Fibroblast of skin of left biceps (primary cell): ENCODE results near the gene ERP29.
A peak's percentile ranks its signal among the peaks of the same experiment; 100 is the strongest.
"Not testable (repeated sequence)": the region's sequence is repeated elsewhere in the genome, so short reads cannot be mapped to it uniquely, and the experiment has no call there.

Experiments used
- DNase-seq, 2 experiments: peaks; one replicate each; pipeline ENCODE4 v3.0.0-alpha.2; 2013; ENCODE audit warnings: low read depth in 2 of 2

Gene ERP29

GRCh38 chr12:112001576-112001975 lies 11.7 kb upstream of the ERP29 start:
- DNase-seq, result no peak

GRCh38 chr12:112004041-112004440 lies 9.2 kb upstream of the ERP29 start:
- DNase-seq, result no peak

DNA sequence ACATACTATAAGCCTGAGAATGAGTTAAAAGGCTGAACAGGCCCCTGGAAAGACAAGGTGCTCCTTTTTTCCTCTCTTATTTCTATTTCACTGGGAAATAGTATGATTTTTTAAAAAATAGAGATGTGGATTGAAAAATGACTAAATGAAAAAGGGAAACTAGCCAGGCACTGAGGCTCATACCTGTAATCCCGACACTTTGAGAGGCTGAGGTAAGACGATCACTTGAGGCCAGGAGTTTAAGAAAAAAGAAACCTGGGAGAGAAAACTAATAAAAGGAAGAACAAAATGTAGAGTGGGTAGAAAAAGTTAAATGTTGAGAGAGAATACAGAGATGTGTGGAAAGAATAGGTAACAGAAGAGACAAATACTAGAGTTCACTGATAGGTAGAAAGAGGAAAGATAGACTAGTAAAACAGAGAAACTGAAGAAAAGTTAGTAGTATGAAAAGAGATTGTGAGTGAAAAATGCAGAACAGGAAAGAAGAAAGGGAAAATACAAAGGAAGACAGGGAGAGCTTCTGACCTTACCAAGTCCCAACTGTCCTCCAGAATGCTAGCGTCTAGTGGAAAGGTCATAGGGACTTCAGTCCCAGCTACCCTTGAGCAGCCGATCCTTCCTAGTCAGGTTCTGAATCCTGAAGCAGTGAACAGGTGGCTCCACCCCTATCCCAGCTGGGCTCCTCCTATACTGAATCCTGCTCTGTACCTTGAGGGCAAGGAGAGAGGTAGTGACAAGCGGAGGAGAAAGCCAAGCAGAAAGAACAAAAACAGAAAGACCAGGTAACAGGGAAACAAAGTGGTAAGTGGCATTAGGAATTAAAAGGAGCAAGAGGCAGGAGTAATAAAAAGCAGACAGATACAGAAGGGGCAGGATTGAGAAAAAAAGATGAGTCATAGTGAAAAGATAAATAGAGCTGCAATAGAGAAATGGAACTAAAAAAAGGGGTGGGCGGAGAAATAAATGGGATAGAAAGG lies 7.5 kb upstream of the ERP29 start:
- DNase-seq, result no peak

- DNase-seq, result no peak
Measured at GRCh38 chr12:112007945-112008344, 5.3 kb upstream of the ERP29 start.

- no peak for DNase-seq
Measured at GRCh38 chr12:112008918-112009317, 4.3 kb upstream of the ERP29 start.

- DNase-seq, result not testable (repeated sequence)
Measured at GRCh38 chr12:112009596-112009995, 3.6 kb upstream of the ERP29 start.

- no peak for DNase-seq
Measured at GRCh38 chr12:112010415-112011344, 2.5 kb upstream of the ERP29 start.

GRCh38 chr12:112011685-112012084 lies 1.5 kb upstream of the ERP29 start:
- DNase-seq, result no peak

DNA sequence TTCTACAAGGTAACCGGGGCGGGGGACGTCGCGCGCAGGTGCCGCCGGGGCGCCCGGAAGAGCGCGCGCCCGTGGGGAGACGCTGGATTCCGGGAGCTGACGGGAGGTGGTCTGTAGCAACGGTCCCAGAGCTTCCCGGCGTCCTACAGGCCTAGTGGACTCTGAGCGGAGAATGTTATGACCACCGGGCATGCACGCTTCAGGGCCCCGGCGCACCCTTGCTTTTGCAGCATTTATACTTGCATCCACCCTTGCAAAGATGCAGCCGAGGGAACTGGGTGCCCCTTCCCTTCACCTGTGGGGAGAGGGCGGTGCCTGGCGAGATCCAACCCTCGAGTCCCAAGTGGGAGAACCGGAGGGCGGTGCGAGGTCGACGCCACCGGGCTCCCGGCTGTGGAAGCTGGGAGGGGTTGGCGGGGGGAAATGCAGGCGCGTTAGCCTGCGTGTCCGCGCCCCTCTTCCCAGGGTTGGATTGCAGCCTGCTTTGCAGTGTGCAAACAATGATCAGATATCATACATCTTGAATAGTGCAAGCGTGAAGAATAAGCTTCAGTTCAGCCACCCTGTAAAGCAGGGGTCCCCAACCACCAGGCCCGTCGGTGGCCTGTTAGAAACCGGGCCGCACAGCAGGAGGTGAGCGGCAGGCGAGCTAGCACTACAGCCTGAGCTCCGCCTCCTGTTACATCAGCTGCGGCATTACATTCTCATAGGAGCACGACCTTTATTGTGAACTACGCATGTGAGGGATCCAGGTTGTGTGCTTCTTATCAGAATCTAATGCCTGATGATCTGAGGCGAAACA lies 576 bp downstream of the ERP29 start:
- peak in 1 of 2 experiments; percentile 44 for DNase-seq

DNA sequence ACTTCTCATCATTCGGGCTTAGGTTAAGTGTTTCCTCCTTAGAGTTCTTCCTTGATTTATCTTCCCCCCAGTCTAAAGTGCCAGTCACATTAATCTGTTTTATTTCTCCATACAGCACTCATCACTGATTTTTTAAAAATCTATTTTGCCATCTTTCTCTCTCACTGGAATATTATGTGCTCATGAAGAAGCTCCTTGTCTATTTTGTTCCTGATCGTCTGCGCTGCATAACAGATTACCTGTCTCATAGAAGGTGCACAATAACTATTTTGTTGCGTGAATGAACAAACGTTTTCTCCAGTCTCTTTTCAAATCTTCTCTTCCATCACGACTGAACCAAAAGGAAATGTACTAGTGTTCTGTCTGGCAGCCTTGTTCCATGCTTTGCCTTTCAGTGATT lies 2.7 kb downstream of the ERP29 start:
- no peak for DNase-seq

GRCh38 chr12:112017041-112017440 lies 3.8 kb downstream of the ERP29 start:
- no peak for DNase-seq

- DNase-seq, result peak; percentile 64 to 71
Measured at GRCh38 chr12:112018571-112019237, 5.5 kb downstream of the ERP29 start.

DNA sequence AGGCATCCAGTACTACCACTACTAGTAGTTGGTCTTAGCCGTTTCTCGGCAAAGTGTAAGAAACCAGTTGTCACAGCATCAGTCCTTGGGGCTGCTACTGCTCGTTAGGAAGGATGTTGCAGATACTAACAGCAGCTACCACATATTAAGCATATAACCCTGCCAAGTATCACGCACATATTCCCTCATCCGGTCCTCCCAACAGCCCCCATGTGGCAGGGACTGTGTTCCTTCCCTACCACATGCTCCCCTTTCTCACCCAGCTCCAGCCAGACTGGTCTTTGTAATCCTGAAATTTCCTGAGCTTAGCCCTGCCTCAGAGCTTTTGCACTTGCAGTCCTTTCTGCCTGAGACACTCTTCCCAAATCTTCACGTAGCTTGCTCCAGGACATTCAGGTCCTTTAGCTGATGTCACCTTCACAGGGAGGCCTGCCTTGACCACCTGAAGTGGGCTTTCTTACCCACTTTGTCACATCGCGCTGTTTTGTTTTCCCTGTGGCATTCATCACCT lies 7.8 kb downstream of the ERP29 start:
- DNase-seq, result no peak

DNA sequence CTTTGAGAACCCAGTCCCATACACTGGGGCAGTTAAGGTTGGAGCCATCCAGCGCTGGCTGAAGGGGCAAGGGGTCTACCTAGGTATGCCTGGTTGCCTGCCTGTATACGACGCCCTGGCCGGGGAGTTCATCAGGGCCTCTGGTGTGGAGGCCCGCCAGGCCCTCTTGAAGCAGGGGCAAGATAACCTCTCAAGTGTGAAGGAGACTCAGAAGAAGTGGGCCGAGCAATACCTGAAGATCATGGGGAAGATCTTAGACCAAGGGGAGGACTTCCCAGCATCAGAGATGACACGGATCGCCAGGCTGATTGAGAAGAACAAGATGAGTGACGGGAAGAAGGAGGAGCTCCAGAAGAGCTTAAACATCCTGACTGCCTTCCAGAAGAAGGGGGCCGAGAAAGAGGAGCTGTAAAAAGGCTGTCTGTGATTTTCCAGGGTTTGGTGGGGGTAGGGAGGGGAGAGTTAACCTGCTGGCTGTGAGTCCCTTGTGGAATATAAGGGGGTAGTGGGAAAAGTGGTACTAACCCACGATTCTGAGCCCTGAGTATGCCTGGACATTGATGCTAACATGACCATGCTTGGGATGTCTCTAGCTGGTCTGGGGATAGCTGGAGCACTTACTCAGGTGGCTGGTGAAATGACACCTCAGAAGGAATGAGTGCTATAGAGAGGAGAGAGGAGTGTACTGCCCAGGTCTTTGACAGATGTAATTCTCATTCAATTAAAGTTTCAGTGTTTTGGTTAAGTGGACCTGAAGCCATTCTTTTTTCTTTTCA lies 9.2 kb downstream of the ERP29 start:
- DNase-seq, result no peak

DNA sequence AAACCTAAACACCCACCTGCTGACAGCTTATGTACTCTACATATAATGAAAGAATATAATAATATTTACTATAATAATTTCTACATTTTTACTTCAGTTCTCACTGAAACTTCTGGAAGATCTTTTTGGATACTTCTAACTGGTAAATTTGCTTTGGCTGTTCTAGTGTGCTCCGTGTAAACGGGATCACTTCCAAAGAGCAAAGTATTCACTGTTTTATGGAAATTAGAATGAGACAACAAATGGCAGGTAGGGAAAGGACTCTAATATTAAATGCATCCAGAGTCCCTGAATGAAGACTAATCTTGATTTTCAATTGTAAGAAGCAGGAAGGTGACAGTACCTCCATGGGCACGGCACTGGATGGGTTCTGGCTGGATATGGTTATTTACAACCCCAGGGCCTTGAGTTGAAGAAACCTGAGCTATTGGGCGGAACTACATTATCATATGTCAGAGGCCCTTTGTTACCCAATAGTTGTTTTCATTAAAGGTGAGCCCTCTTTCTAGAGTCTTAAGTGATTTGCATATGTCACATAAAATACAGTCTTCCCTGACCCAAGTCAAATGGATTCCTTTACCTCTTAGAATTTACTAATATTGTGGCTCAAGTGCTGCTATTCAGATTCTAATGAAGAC lies 10.7 kb downstream of the ERP29 start:
- DNase-seq, result no peak

DNA sequence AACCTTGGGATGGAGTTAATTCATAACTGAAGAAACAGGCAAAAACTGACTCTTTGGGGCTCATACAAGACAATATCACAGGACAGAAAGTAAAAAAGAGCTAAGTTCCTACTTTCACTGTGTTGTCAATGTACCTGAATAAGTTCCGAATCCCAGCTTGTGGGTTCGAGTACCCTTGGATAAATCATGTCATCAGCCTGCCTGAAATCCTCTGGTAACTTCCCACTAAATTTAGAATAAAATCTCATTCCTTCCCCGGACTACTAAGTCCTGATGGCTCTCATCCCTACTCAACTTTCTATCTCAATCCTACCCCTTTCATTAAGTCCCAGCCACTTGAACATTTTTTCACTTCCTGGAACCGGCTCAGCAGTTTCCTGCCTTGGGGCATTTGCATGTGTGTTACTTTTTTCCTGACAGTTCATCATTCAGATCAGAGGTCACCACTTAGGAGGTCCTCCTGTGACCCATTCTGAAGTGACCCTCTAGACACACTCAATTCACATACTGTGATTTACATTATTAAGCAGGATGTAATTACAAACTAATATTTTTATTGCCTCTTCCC lies 12.7 kb downstream of the ERP29 start:
- DNase-seq, result no peak

- DNase-seq, result no peak
Measured at GRCh38 chr12:112029301-112029700, 16.1 kb downstream of the ERP29 start.

GRCh38 chr12:112031472-112031871 lies 18.2 kb downstream of the ERP29 start:
- DNase-seq, result no peak

DNA sequence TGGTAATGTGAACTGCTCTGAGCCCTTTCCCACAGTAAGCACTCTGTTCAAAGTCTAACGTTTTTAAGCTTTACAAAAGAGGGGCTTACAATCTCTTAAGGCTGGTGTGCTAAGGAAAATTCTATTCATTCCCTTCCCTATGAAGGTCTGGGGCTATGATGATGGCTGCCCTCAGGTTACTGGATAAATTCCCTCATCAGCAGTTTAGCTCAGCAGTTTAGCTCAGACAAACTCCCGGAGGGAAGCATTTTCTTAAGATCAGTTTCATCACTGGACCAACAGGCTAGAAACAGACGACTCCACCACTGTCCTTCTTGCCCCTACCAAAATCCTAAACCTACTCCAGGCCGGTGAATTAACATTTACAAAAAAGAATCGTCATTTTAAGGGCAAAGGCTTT lies 19.1 kb downstream of the ERP29 start:
- DNase-seq, result no peak
